Measurements from ENCODE around the gene SMG6.

DNA sequence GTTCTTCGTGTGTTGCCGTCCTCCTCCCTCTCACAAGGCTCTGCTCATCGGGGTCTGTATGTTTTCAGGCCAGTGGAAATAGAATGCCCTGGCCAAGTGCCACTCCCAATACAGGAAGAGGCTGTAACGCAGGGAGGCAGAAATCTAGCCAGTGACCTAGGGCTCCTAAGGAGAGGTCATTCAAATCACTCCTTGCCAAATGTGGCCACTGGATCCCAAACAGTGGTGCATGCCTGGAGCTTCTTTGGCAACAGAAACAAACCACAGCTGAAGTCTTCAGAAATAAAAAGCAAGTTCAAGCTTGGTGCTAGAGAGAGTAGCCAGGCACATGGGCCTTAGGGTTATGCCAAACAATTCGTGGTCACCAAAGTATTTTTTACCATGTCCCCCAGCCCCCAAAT is 66.1 kb downstream of the SMG6 start:
- TF ChIP-seq, protein P1, sequence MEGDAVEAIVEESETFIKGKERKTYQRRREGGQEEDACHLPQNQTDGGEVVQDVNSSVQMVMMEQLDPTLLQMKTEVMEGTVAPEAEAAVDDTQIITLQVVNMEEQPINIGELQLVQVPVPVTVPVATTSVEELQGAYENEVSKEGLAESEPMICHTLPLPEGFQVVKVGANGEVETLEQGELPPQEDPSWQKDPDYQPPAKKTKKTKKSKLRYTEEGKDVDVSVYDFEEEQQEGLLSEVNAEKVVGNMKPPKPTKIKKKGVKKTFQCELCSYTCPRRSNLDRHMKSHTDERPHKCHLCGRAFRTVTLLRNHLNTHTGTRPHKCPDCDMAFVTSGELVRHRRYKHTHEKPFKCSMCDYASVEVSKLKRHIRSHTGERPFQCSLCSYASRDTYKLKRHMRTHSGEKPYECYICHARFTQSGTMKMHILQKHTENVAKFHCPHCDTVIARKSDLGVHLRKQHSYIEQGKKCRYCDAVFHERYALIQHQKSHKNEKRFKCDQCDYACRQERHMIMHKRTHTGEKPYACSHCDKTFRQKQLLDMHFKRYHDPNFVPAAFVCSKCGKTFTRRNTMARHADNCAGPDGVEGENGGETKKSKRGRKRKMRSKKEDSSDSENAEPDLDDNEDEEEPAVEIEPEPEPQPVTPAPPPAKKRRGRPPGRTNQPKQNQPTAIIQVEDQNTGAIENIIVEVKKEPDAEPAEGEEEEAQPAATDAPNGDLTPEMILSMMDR (IDR thresholded peaks at IDR 0.05), result no peak
- TF ChIP-seq POLR2AphosphoS5 (IDR thresholded peaks at IDR 0.05), result peak in 1 of 2 donors; percentile 10

Data from upper lobe of left lung (tissue), 4 donors.